ENCODE measurements around the gene KIF26A.

Gene KIF26A

DNA sequence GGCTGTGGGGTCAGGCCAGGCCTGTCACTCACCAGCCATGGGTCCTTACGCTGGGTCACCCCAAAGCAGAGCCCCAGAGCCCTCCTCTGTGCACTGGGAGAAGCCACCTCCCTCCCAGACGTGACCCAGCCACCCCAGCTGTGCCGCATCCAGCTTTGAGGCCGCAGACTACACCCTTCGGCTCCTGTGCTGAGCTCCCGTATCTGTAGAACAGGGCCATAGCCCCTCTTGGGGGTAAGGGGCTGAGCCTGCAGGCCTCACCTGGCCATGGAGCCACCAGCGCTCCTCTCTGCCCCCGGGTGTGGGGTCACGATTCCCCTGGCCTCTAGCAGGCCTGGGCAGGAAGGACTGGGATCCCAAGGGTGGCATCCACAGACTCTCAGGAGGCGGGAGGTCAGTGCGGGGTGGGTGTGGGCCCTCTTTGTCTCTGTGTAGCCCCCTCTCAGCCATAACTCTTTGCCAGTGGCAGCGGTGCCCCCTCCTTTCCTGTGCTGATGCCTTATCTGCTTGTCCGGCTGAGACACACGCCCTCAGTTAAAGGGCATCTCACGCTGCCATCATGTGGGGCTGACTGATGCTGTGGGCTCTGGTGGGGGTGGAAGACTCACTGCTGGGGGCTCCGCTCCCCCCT, 36.6 kb upstream of the KIF26A start:
- no peak for DNase-seq

DNA sequence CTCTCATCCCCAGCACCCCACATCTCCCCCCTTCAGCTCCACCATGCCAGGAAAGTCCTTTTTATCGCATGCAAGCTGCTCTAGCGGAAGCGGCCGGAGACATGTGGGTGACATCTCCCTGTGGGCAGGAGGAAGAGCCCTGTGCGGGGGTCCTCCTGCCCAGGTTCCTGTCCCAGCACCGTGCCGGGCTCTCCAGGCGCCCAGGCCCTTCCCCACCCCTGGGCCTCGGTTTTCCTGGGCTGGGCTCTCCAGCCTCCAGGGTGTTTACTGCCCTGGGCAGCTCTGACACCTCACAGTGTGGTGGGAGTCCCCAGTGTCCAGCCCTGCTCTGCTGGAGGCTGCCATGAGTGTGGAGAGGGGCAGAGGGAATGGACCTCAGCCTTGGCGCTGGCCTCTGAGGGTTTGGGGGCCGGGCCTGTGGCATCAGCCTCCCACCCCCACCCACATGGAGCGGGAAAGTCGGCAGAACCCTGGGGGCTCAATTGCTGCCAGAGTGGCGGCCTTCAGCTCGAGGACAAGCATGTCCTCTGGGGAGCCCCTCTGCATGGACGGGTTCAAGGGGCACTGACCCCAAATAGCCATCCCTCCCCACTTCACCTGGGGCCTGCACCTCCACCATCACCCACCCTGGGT, 36.0 kb upstream of the KIF26A start:
- no peak for DNase-seq

DNA sequence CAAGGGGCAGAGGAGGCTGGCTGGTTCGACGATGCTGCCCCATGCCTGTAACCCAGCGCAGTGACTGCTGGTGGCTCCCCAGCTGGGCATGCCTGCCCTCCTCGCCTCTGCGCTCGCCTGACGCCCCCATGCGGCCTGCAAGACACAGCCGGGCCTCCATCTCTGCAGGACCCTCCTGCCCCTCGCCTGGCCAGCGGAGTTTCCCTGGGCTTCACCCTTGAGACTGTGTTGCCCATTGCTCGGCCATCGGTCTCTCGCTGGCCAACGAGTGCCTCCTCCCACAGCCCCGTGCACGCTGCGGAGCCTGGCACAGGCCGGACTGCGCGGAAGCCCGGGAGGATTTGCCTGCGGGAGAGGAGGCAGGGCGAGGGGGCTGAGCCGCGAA, 35.3 kb upstream of the KIF26A start:
- no peak for DNase-seq

DNA sequence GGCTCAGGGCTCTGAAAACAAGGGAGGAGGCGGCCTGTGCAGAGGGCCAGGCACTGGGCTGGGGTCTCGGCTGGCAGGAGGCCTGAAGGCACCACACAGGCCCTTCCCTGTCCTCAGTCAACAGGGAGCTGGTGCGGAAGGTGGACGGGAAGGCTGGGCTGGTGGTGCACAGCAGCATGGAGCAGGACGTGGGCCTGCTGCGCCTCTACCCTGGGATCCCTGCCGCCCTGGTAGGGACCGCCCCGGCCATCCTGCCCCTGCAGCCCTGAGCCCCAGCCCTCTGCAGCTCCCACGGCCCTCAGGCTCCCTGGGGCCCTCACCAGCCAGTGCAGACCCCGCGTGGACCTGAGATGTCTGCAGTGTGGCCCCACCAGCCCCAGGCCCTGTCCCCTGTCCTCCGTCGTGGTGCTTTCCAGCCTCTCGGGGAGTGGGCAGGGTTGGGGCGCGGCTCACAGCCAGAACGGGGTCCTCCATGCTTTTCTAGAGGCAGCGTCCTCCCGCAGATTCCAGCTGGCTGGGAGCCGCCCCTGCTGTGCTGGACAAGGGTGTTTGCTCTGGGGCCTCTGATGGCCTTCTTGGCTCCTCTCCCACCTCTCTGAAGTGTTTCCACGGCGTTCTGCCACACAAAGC, 34.8 kb upstream of the KIF26A start:
- DNase-seq = no peak

DNA sequence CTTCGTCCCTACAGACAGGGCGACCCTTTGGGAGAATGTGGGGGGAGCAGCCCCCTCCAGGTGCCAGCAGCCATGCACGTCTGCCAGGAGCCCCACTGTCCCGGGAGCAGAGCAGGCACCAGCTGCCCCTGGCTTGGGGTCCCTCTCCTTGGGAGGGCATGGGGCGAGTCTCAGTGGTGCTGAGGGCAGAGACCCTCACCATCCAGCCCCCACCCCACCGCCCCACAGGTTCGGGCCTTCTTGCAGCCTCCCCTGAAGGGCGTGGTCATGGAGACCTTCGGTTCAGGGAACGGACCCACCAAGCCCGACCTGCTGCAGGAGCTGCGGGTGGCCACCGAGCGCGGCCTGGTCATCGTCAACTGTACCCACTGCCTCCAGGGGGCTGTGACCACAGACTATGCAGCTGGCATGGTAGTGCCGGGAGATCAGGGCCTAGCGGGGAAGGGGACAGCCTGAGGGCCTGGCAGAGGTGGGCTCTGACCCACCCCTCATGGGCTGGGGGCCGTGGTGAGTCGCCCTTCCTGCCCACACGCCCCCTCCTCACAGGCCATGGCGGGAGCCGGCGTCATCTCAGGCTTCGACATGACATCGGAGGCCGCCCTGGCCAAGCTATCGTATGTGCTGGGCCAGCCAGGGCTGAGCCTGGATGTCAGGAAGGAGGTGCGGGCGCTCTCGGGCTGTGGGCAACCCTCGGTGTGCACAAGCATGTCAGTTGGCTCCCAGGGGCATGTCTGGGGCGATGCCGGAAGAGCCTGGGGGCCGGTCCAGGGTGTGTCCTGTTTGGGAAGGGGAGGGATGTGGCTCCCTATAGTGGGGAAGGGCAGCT, 34.1 kb upstream of the KIF26A start:
- no peak for DNase-seq

DNA sequence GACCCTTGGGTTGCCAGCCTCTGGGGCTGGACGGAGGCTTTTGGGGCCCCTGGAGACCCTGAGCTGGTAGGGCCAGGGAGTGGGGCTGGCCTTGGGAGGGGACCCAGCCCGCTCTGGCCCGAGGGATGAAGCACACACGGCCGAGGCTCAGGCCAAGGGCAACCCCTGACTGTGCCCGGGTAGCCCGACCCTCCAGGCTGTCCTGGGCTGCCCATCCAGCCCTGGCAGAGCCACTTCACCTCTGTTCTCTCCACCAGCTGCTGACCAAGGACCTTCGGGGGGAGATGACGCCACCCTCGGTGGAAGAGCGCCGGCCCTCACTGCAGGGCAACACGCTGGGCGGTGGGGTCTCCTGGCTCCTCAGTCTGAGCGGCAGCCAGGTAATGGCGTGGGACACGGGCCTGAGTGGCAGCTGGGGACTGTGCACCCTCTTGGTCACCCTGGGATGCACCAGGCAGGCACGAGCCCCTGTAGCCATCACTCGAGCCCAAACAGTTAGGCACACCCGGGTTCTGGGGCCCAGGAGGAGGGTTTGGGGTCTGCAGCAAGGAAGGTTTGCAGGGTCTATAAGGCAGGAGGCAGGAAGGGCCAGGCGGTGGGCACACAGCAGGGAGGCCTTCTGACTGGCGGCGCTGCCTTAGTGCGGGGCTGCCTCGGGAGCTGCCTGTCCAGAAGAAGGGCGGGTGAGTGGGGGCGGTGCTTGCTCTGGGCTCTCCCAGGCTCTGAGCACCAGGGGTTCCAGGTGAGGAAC, 33.1 kb upstream of the KIF26A start:
- DNase-seq = no peak

DNA sequence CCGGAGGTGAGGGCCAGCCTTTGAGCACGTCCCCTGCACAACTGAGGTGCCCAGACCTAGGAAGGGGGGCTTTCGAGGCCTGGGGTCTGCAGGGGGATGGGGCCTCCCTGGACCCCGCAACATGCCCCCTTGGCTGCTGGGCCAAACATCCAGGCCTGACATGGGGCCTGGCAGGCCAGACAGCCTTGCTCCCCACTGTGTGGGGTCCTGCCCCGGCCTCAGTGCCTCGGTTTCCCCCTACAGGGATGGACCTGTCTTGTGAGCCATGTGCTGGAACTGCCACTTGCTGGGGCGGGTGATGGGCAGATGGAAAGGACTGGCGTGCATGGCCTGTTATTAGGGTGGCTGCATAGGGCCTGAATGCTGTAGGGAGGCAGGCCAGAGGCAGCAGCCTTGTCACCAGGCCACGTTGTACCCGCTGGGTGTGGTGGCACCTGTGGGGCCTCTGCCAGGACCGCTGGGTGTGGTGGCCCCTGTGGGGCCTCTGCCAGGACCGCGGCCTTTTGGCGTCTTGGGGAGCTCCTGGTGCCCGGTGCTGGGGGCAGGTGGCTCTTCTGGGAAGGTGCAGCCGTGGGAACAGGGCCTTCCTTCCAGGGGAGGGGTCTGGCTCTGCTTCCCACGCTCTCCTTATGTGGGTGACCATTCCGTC, 32.4 kb upstream of the KIF26A start:
- no peak for DNase-seq

DNA sequence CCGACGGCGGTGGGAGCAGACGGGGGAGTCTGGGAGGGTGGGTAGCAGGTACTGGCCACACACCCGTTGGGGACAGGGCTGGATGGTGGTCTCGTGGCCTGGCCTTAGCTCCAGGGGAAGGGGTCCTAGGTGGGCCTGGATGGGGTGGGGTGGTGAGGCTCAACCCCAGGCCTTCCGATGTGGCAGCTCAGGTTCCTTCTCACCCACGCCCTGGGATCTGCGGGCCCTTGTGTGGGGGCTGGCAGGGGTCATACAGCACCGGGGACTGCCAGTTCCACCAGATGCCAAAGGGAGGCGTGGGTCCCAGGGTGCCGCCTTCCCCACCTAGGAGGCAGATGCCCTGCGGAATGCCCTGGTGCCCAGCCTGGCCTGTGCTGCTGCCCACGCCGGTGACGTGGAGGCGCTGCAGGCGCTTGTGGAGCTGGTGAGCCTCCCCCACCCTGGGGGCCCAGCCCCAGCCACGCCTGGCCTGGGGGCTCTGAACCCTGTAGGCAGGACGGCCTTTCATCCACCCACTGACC, 31.9 kb upstream of the KIF26A start:
- no peak for DNase-seq

DNA sequence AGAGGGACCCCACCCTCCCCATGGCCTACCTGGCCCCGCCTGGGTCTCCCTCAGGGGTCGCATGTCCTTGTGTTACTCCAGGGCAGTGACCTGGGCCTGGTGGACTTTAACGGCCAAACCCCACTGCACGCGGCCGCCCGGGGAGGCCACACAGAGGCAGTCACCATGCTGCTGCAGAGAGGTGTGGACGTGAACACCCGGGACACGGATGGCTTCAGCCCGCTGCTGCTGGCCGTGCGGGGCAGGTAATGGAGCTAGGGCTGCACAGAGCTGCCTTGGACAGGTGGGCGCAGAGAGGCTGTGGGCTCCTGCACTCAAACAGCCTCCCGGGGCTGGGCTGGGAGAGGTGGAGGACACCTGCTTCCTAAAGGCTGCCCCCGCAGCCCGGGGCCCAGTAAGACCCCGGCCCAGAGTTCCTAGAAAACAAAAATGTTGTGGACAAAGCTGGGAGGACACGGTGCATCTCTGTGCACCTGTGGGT, 31.2 kb upstream of the KIF26A start:
- no peak for DNase-seq

DNA sequence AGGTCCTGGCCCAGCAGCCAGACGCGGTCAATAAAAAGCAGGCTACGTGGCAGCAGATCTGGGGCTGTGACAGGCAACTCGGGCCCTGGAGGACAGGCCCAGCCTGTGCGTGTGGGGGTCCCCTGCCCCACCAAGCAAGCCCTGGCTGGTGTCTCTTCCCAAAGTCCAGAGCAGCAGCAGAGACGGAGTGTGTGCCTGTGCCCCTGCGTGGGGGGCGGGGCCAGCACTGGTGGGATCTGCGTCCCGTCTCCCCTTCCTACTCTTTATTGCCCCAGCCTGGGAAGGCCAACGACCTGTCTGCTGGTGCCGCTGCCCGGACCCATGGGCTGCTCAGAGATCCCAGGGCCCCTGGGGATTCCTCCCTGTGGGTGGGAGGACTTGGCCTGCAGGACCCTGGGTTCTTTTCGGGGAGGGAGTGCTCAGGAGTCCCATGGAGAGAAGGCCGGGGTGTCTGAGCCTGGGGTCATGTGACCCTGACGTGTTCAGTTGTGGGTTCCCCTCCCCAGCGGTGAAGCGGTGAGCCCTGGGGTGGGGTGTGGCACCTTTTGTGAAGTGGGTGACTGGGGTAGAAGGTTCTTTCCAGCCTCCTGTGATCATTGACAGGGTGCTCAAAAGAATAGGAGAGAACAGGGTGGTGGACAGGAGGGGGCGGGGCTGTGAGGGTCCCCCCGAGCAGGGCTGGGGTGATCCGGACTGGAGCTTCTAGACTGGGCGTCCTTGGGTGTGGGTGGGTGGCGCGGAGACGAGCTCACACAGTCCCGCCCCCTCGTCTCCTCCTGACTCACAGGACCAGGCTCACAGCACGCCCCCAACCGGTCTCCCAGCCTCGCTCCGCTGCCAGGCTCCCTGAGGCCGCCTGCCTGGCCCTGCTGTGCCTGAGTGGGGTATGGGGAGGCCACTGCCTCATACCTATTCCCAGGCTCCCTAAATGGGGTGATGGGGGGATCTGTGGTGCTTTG, 30.5 kb upstream of the KIF26A start:
- no peak for DNase-seq

DNA sequence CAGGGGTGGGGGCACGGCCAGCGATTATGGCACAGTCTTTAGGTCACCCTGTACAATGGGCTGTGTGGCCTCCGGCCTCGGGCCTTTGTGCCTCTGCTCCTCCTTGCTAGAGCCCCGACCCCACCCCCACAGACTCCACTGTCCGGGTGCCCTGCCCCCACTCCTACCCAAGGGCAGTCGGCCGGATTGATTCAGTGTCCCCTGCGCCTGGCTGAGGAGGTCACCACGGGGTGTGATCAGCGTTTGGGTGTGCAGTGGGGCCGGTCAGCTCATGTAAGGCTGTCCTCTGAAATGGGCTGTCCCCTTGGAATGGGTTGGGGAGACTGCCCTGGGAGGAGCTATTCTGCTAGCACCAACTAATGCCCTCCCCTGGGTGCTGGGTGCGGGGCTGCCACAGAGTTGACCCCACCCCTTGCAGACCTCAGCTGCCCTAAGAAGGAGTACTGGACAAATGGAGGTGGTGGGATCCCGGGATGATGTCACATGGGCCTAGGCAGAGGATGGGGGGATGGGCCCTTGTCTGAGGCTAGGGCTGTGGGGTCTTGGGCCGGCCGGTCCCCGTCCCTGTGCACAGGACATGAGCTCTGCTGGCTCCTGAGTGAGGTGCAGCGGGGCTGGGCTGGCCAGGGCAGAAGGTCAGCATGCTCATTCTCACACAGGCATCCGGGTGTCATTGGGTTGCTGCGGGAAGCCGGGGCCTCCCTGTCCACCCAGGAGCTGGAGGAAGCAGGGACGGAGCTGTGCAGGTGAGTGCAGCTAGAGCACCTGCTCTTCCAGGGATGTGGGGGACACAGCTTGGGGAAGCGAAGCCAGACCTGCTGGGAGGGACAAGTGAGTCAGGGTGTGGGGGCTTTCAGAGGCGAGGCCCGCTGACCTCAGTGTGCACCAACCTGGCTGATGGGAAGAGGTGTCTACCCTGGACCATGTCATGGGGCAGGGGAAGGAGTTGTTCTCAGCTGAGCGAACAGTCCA, 29.5 kb upstream of the KIF26A start:
- no peak for DNase-seq

DNA sequence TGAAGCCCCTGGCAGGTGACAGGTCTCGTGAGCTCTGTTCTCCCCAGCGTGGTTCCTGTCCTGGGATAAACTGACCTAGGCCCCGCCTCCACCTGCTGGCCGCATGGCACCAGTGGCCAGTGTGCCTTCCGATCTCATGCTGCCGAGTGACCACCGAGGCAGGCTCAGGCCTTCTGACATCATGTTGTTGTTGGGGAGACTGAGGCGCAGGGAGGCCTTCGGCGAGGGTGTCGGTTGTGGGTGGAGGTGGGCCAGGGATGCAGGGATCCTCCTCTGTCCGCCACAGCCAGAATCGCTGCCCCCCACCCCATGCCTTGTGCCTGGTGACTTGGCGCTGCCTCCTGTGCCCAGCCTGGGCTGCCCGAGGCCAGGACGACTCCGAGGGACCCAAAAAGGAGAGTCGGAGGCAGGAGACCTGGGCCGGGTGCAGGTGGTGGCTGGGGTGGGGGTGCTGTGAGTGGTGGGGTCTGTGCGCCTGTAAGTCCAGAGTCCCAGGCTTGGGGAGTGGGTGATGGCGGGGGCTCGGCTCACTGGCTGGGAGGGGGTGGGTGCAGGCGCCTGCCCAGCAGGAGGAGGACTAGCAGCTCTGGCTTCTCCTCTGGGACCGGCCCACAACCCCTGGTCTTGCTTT, 28.5 kb upstream of the KIF26A start:
- DNase-seq = no peak

DNA sequence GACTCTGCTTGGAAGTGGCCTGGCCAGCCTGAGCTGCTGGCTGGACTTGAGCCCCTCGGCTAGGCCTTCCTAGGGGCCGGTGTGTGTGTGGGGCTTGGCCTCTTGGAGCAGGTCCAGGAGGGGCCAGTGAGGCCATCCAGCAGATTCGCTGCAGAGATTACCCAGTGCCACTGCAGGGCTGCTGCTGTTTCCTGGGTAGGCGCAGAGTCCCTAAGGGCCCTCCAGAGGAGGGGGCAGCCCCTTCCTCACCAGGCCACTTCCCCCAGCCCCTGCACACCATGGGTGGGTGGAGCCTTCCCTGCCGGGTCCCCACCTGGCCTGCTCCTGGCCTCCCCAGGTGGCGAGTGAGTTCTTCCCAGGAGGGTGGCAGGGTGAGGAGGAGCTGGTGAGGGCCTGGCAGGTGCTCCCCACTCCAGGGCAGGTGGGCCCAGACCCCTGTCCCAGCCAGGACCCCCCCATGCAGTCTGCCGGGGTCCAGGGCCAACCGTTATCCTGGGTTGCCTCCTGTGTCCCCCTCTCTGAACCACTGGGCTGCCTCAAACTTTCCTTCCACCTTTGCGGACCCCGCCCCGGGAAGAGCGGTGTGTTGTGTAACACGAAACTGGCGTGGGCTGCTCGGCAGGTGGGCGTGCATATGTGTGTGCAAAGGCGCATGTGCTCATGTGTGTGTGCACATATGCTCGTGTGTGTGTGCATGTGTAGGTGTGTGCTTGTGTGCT, 27.7 kb upstream of the KIF26A start:
- DNase-seq = no peak

DNA sequence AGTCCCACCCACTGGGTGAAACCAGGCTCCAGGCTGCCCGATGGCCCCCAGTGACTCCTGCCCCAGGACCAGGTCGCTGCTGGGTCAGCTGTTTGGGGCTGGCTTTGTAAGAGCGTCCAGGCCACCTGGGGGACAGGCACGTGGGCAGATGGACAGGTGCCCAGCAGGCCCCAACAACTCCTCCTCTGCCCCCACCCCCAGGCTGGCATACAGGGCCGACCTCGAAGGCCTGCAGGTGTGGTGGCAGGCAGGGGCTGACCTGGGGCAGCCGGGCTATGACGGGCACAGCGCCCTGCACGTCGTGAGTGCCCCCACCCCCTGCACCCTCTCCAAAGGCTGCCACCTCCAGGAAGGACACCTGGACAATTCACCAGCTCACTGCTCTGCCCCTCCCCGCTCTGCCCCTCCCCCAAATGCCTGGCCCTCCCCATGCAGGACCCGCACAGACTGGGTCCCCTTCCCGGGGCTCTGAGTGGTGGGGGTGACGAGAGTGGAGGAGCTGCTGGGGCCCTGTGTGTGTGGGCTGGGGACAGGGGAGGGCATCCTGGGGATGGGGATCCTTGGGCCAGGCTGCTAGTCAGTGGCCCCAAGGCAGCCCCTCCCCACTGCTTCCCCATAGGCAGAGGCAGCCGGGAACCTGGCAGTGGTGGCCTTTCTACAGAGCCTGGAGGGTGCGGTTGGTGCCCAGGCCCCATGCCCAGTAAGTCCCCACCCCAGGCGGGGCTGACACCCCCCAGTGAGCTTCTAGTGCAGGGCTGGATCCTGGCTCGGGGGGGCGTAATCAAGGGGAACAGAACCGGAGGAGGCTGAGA, 26.9 kb upstream of the KIF26A start:
- no peak for DNase-seq

DNA sequence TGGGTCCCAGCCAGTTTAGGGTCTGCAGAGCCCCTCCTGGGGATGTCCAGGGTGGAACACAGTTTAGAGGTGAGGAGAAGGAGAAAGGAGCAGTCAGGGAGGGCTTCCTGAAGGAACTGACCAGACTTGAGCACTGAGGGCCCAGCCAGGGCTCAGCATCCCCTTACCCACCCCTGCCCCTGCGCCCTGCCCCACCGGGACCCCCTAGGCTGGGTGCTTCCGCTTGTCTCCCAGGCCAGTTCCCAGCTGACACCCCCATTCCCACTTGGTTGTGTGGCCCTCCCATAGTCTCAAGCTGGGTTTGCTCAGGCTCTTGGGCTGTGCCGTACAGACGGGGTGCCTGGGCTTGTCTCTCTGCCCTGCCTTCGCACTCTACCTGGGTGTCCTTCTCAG, 26.3 kb upstream of the KIF26A start:
- DNase-seq = no peak

DNA sequence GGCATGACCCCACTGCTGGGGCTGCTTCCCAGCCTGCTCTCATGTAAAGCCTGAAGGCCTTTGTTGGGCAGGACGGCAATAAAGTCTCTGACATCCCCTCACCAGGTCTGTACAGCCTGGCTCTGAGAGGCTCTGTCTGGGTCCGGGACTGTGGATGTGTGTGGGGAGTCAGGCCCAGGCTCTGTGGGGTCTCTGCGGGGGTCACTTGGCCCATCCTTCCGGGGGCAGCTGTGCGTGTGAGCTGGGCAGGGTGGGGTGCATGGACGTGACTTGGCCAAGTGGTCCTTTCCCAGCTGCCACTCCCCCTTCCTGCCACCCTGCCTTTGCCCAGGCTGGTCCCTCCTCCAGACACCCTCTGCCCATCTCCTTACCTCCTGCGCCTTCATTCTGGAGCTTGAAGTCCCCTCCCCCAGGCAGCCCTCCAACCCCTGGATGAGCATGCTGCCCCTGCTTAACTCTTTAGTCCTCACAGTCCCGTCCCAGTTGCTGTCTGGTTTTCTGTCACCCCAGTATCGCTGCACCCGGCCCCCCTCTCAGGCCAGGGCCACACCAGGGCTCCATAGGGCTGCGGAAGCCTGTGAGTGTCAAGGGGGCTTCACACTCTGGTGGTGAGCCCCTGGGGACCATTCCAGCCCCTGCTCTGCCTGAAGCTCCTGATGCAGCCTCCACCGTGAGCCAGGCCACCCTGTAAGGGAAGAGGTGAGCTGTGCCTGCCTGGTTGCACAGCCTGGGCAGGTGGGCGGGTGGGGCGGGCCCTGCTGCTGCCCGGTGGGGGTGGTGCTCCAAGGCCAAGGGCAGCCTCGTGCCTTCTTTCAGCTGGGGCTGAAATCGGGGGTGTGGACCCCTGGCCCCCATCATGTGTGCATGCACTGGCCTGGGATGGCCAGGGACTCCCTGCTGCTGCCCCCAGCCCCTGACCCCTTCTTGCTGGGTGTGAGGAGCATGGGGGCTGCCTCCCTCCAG, 25.5 kb upstream of the KIF26A start:
- no peak for DNase-seq
